ENCODE data around the gene CLPSL2.

The CLPSL2 gene

DNA sequence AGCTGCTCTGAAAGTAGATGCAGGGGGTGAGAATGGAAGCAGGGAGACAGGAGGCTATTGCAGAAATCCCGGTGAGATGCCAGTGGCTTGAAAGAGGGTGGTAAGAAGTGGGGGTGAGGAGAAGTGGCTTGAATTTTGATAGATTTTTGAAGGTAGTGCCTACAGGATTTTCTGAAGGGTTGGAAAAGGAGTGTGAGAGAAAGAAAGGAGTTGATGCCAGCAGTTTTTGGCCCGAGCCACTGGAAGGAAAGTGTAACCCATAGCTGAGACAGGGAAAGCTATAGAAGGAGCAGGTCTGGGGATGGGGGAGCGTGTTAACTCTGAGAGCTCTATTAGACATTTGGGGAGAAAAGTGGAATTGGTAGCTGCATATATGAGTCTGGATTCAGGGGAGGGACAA lies 29.9 kb upstream of the CLPSL2 start:
- no peak for DNase-seq (ENCODE audit: low spot score)

DNA sequence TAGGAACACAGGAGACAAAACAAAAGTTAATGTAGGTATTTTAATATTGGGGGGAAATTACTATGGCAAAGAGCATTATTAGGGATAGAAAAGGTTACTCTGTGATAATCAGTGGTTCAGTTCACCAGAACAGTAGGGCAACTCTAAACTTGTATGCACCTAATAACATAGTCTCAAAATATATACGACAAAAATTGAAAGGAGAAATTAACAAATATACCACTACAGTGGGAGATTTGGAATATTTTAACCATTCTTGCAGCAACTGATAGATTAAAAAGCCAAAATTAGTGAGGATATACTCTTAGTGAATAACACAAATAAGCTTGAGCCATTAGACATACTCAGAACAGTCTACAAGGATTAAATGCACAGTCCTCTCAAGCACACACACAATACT lies 28.5 kb upstream of the CLPSL2 start:
- no peak for DNase-seq (ENCODE audit: low spot score)

DNA sequence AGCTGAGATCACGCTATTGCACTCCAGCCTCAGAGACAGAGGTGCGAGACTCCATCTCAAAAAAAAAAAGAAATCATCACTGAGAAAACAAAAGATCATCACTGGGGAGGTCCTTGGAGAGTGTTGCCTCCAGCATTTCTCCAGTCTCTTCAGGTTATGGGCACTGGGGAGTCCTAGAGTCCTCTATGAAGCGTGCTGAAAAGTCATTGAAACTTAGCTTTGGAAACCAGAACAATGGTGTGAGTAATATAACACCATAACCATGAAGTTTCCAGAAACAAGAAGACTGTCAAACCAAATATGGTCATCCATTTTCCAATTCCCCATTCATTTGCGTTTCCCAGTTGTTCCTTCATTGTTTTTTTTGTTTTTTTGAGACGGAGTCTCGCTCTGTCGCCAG lies 25.8 kb upstream of the CLPSL2 start:
- no peak for DNase-seq (ENCODE audit: low spot score)

DNA sequence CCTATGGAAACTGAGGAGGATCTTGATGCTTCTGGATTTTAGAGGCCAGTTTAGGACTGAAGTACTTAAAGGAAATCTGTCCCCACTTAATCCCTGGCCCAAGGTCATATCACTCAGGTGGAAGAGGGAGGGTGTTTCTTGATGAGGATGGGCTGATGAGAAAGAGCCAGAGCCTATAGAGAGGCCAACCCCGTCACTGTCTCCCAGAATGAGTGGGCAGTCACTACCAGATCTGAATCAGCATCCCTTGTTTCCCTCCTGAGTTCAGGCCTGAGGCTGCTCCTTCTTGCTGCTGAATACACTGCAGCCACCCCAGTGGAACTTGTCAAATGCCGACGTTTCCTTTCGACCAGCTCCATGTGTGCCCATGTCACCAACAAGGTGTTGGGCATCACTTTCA lies 24.8 kb upstream of the CLPSL2 start:
- DNase-seq (ENCODE audit: low spot score): no peak

DNA sequence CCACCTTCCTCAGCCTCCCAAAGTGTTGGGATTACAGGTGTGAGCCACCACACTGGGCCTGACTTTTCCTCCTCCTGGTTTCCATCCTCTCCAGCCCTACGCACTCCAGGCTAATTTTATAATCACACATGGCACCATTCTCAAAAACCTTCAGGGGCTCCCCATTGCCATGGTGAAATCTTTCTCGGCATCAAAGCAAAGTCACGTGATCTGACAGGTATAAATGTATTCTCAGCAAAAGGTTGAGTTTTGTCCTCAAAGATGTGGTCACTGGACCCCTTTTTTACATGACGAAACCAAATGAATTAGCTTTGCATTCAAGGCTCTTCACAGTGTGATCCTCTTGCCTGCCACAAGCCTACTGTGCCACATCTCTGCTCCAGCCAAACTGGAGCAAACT lies 24.1 kb upstream of the CLPSL2 start:
- DNase-seq (ENCODE audit: low spot score): no peak

DNA sequence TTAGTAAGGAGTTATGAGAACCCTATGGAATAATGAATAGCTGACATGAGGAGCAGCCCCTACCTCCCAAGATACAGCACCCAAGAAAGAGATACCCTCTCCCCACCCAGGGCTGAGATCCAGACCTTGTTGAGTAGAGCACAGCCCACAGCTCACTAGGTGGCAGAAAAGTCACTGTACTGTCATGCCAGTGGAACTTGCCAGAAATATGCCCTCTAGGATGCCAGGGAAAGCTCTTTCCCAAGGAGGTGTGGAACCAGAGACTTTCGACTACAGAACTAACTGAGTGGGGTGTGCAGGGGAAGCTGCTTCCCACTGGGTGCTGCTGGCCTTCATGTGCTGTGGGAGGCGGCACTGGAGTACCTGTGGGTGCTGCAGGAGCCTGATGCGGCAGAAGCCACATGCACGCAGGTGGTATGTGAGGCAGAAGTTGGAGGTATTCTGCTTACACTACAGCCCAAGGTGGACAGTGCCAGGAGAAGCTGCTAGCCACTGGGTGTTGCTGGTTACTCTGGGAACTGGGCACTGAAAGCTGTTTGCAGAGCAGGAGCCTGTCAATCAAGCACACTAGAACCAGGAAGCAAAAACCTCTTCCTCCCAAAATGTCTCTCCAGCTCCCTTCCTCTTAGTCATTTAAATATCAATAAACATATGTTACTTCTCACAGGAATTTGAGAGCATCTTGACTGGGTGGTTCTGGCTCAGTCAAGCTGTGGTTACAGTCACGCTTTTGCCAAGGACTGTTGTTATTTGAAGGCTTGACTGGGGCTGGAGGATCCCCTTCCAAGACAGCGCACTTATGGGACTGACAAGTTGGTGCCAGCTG lies 21.7 kb upstream of the CLPSL2 start:
- no peak for DNase-seq (ENCODE audit: low spot score)

DNA sequence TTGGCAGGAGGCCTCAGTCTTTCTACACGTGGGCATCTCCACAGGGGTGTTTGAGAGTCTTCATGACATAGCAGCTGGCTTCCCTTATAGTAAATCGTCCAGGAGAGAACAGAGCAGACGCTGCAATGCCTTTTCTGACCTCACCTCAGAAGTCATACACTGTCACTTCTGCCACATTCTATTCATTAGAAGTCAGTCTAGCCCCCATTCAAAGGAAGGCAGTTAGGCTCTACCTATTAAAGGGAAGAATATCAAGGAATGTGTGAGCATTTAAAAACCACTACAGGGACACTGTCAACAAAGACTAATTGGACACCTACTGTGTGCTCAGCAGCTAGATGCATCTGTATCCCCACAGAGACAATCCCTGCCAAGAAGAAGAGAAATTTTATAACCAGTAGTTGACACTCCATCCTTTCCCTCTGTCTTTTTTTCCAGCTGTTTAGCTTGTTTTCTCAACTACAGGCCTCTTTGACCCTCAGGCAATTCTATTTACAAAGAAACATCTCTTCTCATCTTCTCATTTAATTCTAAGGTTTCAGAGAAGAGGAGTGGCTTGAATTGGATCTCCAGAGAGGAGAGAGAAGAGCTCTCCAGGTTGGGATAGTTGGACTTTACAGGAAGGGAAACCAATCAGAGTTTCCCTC lies 21.0 kb upstream of the CLPSL2 start:
- DNase-seq (ENCODE audit: low spot score): no peak

DNA sequence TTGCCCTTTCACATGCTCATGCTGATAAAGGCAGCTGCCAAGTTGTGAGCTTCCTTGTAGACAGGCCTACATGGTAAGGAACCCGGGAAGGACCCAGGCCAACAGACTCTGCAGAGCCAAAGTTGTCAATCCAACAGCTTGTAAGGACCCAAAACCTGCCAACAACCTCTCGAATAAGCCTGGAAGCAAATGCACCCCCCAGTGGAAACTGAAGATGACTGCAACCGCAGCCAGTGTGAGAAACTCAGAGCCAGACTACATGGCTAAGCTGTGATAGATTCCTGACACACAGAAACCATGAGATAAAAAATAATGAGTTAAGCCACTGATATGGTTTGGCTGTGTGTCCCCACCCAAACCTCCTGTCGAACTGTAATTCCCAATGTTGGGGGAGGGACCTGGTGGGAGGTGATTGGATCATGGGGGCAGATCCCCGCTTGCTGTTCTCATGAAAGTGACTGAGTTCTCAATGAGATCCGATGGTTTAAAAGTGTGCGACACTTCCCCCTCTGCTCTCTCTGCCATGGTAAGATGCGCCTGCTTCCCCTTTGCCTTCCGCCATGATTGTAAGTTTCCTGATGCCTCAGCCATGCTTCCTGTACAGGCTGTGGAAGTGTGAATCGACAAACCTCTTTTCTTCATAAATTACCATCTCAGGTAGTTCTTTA lies 18.8 kb upstream of the CLPSL2 start:
- no peak for DNase-seq (ENCODE audit: low spot score)

DNA sequence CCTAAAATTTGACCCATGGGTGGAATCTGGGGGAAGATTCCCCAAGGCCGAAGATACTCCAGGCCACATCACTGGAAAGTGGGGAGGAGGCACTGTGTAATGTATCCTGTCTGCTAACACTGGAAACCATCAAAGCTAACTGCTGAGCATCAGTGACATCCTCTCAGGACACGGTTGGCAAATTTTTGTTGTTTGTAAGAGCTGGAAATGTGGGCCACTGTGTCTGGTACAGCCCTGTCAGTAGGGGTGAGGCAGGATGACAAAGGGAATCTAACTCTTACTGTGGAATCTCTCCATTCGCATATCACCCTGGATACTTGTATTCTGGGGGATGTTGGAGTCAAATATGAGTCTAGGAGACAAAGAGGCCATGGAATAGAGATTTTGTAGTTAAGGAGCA lies 17.0 kb upstream of the CLPSL2 start:
- no peak for DNase-seq (ENCODE audit: low spot score)

DNA sequence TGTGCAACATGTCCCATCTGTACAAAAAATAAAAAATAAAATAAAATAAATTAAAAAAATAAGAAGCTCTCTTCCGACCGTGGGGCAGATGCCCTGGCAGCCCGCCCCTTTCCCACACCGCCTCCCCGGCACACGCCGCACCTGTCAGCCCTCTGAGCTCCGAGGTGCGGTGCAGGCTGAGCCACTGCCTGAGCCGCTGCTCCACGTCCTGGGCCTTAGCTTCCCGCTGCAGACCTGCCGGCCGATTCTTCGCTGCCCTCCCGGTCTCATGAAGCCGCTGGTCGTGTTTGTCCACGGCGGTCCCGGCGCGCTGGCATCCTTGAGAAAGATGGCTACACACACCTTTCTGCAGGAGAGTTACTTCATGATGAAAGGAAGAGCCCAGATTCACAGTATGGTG lies 10.7 kb upstream of the CLPSL2 start:
- DNase-seq (ENCODE audit: low spot score): no peak

DNA sequence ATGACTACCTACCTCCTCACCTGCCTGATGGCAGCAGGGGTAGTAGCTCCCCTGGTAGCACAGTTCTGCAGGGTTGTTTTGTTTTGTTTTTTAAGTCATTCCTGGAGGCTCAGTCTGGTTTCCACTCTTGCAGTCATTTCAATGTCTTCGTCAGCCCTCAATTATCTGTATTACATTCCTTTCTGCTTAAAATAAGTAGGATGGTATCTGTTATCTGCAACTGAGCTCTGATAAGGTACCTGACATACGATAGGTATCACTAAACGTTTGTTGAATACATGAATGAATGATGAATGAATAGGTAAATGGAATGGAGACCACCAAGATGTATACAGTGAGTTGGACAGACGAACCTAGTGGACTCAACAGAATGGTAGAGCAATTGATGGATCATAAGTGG lies 7.2 kb upstream of the CLPSL2 start:
- DNase-seq (ENCODE audit: low spot score): no peak

DNA sequence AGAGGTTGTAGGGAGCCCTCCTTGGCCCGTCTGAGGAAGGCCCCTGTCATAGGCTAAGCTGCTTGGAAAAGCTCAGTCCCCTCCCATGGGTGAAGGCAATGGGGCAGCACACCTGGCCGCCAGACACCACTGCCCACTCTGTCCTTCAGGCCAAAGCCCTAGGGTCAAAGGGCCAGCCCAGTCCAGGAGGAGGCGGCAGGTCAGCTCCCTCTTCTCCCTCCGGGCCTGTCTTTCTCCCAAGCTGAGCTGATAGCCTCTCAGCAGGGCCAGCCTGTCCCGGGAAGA lies 5.1 kb upstream of the CLPSL2 start:
- no peak for DNase-seq (ENCODE audit: low spot score)

DNA sequence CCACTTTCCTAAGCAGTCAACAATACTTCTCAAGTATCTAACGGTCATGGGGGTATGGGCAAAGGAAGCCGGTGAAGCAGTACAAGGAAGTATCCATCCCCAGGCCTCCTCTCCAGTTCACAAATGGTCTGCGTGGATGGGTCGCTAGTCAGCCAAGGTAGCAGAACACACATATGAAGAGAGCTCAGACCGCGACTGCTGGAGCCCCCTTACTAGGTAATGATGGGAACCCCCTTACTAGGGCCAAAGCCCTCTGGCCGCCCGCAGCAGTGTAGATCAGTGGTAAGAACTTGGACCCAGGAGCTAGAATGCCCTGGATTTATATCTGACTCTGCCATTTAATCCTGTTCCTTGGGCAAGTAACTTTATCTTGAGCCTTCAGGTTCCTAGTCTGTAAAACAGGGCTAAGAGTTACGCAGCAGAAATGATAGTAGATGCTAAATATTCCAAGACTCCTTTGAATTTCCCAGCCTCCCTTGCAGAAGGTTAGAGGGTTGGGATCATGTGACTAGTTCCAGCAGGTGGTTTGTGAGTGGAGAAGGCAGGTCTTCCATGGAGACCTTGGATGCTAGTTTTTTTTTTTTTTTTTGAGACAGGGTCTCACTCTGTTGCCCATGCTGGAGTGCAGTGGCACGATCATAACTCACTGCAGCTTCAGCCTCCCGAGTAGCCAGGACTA lies 2.1 kb upstream of the CLPSL2 start:
- DNase-seq (ENCODE audit: low spot score): no peak

DNA sequence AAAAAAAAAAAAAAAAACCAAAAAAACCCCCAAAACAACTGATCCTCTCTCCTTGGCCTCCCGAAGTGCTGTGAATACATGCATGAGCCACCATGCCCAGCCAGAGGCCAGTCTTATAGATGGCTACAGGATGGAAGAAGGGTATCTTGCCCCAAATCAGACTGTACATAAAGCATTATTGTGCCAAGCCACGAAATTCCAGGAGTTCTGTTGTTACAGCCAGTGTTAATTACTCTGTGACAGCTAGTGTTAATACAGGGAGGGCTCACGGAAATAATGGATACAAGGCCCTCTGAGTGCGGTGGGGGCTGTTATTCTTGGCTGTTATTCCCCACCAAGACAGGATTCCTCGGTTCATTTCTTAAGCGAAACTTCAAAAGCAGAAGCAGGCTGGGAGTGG lies 1.4 kb upstream of the CLPSL2 start:
- DNase-seq (ENCODE audit: low spot score): no peak

DNA sequence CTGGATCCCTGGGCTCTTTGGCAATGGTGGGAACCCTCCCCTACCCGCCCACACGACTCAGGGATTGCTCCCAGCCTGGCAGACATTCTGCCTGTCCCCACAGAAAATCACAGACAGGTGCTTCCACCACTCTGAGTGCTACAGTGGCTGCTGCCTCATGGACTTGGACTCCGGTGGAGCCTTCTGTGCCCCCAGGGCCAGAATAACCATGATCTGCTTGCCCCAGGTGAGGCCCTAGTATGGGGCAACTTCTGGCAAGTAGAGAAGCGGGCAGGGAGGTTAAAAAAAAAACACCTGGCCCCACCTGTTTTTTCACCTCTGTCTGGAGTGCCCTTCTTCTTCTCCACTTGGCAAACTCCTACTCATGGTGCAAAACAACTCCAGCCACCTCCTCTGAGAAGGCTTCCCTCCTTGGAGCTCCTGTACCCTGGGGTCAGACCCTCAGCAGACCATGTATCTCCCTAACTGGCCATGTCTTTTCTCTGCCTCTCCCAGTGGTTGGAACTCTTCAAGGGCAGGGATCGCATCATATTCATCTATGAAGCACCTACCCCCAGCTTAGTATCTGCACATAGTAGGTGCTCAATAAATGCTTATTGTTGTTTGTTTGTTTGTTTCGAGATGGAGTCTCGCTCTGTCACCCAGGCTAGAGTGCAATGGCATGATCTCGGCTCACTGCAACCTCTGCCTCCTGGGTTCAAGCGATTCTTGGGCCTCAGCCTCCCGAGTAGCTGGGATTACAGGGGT lies 1.1 kb downstream of the CLPSL2 start:
- DNase-seq (ENCODE audit: low spot score): no peak

DNA sequence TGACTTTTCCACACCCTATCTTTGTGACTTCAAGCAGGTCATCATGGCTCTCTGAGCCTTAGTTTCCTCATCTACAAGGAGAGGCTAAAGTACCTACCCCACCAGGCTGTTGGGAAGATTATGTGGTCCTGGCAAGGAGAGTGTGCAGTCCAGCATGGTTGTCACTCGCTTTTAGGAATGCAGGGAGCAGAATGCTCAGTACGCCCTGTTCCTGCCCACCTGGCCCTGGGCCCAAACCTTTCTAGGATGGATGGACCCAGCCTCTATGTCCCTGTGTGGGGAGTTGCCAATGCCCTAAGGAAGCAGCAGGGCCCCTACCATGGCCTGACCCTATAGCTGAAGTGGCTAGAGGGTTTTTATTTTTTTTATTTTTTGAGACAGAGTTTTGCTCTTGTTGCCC lies 2.0 kb downstream of the CLPSL2 start:
- DNase-seq (ENCODE audit: low spot score): no peak

DNA sequence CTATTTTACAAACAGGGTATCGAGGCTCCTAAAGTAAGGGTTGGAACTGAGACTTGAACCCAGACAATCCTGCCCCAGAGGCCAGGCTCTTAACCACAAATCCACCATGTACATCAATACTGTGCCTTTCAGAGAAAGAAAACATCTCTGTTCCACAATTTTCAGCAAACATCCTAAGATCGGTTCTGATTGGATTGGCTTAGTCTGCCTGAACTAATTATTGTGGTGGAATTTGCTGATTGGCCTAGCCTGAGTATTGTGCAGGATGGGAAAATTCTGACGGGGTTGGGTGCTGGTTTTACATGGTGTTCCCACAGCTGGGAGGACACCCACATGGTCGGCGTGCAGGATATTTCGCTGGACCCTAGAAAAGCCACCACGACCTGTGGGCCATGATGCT lies 4.3 kb downstream of the CLPSL2 start, which contains the start of gene CLPSL1:
Gene CLPSL1 (plus strand): TSS at position 301 of the 400 bp plus-strand sequence. CDS start 92 bp downstream, at position 393.
- no peak for DNase-seq (ENCODE audit: low spot score)

DNA sequence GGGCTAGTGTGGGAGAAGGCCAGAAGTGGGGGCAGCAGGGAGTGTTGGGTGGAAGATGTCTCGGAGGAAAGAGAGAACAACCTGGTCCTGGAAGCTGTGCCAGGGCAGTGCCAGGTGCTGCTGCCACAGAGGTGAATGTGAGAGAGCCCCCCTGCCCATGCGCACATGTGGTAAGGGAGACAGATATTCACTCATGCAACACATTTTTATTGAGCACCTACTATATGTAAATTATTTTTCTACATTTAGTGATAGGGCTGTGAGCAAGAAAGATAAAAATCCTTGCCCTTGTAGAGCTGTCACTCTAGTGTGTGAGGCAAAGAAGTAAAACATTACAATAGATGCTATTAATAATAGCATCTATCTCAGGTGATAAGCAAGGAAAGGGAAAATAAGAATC lies 4.9 kb downstream of the CLPSL2 start:
- no peak for DNase-seq (ENCODE audit: low spot score)

DNA sequence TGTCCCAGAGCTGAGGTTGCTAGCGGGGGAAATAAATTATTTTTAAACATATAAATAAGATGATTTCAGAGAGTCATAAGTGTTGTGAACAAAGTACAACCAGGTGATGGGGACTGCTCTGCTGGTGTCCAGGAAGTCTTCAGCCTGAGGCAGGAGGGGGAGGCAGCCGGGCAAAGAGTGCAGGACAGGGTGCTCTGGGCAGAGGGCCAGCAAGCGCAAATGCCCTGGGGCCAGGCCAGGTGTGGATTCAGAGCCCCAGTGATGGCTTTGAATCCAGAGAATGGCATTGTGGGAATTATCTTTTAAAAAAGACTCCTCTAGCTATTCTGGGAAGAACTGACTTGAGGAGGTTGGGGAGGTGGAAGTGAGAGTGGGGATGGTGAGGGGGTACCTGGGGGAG lies 6.0 kb downstream of the CLPSL2 start:
- DNase-seq (ENCODE audit: low spot score): no peak

DNA sequence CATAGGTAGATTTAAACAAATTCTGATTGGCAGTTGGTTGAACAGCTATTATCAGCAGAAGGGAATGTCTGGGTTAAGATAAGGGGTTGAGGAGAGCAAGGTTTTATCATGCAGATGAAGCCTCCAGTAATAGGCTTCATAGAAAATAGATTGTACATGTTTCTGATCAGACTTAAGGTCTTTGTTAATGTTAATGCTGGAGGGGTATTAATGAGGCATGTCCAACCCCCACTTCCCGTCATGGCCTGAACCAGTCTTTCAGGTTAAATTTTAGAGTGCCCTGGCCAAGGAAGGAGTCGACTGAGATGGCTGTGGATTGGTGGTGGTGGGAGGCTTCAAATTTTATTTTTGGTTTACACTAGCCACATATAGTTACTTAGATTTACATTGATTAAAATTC lies 7.8 kb downstream of the CLPSL2 start:
- DNase-seq (ENCODE audit: low spot score): no peak

DNA sequence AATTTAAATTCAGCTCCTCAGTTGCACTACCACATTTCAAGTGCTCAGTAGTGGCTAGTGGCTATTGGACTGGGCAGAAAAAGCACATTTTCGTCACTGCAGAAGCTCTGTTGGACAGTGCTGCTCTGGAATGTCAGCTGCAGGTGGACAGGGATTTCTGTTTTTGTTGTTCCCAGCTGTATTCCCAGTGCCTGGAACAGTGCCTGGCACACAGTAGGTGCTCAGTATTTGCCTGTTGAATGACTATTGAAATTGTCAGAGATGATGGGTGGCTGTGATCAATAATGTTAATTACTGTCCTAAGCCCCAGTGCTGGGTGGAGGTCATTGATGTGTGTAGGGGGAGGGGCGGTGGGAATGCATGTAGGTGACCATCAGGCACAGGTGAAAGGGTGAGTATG lies 9.9 kb downstream of the CLPSL2 start:
- DNase-seq (ENCODE audit: low spot score): no peak

DNA sequence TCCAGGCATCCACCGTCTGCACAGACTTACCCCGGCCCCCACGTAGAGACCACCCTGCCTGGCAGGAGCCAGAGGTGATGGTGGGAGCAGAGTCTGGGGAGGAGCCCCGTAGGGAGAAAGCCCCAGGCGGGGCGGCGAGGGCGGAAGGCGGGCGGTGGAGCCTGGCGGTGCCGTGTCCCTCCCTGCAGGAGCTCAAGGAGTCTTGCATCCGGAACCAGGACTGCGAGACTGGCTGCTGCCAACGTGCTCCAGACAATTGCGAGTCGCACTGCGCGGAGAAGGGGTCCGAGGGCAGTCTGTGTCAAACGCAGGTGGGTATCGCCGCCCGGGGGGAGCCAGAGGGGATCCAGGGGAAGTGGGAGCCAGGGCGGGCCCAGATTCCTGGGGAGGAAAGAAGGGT lies 10.4 kb downstream of the CLPSL2 start:
- peak; percentile 64 for DNase-seq (ENCODE audit: low spot score)
